GM12872 (cell line): ENCODE measurements around the gene TMEM141.

ENCODE experiments used
- CTCF ChIP-seq: IDR thresholded peaks from 3 replicates; pipeline ENCODE4 v1.5.1; 2011; ENCODE audit warnings: low read depth, mild to moderate bottlenecking, low read length, moderate library complexity; ENCODE audit not compliant: insufficient read depth

Gene TMEM141

GRCh38 chr9:136799854-136800657 lies 8.9 kb downstream of the TMEM141 start:
- no peak for TF ChIP-seq CTCF

GRCh38 chr9:136802321-136802720 lies 11.2 kb downstream of the TMEM141 start:
- no peak for TF ChIP-seq CTCF

GRCh38 chr9:136803551-136804508 lies 12.7 kb downstream of the TMEM141 start:
- no peak for TF ChIP-seq CTCF

- no peak for TF ChIP-seq CTCF
These were observed 13.5 kb downstream of the TMEM141 start for GRCh38 chr9:136804509-136805206.

- no peak for TF ChIP-seq CTCF
These were observed 14.1 kb downstream of the TMEM141 start for GRCh38 chr9:136805207-136805740.

GRCh38 chr9:136806067-136806466 lies 14.9 kb downstream of the TMEM141 start:
- no peak for TF ChIP-seq CTCF

- TF ChIP-seq CTCF: no peak
These were observed 15.6 kb downstream of the TMEM141 start for GRCh38 chr9:136806631-136807201.
